ENCODE data around the gene DOK7.

The DOK7 gene

GRCh38 chr4:3470244-3471097 is 7.4 kb downstream of the DOK7 start:
- Histone ChIP-seq H3K27ac (ENCODE audit: low read length) (no peak overlapping the region), H3K4me2 (ENCODE audit: insufficient read depth, low read length) (no peak overlapping the region), H4K20me1 (ENCODE audit: insufficient read depth, low read length) (peaks cover 9% of the 10 kb centered on the region; the same call in 1 of the 2 replicates), H3K4me1 (ENCODE audit: insufficient read depth, low read length) (no peaks in the 10 kb centered on the region), H3K9ac (ENCODE audit: low read depth, low read length) (no peak overlapping the region), H3K4me3 (ENCODE audit: low read depth in 1 of 2, low read length in 2 of 2) (no peak overlapping the region), H2AFZ (ENCODE audit: low read depth, low read length) (no peak overlapping the region), H3K27me3 (ENCODE audit: insufficient read depth, low read length, poor library complexity) (no peaks in the 10 kb centered on the region), H3K79me2 (ENCODE audit: insufficient read depth, low read length) (no peaks in the 10 kb centered on the region), H3K9me3 (ENCODE audit: insufficient read depth, low read length, severe bottlenecking) (no peaks in the 10 kb centered on the region), H3K36me3 (ENCODE audit: insufficient read depth, low read length) (no peaks in the 10 kb centered on the region)
- ATAC-seq (ENCODE audit: insufficient read depth, low read depth): no peak
- DNase-seq: no peak
- TF ChIP-seq EZH2 (IDR thresholded peaks at IDR 0.05; ENCODE audit: borderline replicate concordance, low read depth, low read length, severe bottlenecking) (no peak), CTCF (IDR thresholded peaks at IDR 0.05; ENCODE audit: borderline replicate concordance, extremely low read depth, low read length, poor library complexity, severe bottlenecking) (no peak)

- no peaks in the 10 kb centered on the region for H3K27me3 ChIP-seq (ENCODE audit: insufficient read depth, low read length, poor library complexity)
- peaks cover 9% of the 10 kb centered on the region; the same call in 1 of the 2 replicates for H4K20me1 ChIP-seq (ENCODE audit: insufficient read depth, low read length)
- no peak overlapping the region for H3K27ac ChIP-seq (ENCODE audit: low read length)
- no peak for TF ChIP-seq EZH2 (IDR thresholded peaks at IDR 0.05; ENCODE audit: borderline replicate concordance, low read depth, low read length, severe bottlenecking)
- no peak for TF ChIP-seq CTCF (IDR thresholded peaks at IDR 0.05; ENCODE audit: borderline replicate concordance, extremely low read depth, low read length, poor library complexity, severe bottlenecking)
- no peak overlapping the region for H3K4me2 ChIP-seq (ENCODE audit: insufficient read depth, low read length)
- H2AFZ ChIP-seq (ENCODE audit: low read depth, low read length): no peak overlapping the region
- H3K9me3 ChIP-seq (ENCODE audit: insufficient read depth, low read length, severe bottlenecking): no peaks in the 10 kb centered on the region
- no peaks in the 10 kb centered on the region for H3K4me1 ChIP-seq (ENCODE audit: insufficient read depth, low read length)
- H3K79me2 ChIP-seq (ENCODE audit: insufficient read depth, low read length): no peaks in the 10 kb centered on the region
- H3K9ac ChIP-seq (ENCODE audit: low read depth, low read length): no peak overlapping the region
- H3K36me3 ChIP-seq (ENCODE audit: insufficient read depth, low read length): no peaks in the 10 kb centered on the region
- no peak for ATAC-seq (ENCODE audit: insufficient read depth, low read depth)
- H3K4me3 ChIP-seq (ENCODE audit: low read depth in 1 of 2, low read length in 2 of 2): no peak overlapping the region
- no peak for DNase-seq
These were observed 8.1 kb downstream of the DOK7 start for GRCh38 chr4:3471098-3471760.

GRCh38 chr4:3471886-3472285 is 8.8 kb downstream of the DOK7 start:
- H3K79me2 ChIP-seq (ENCODE audit: insufficient read depth, low read length): no peaks in the 10 kb centered on the region
- no peak for DNase-seq
- no peaks in the 10 kb centered on the region for H3K4me1 ChIP-seq (ENCODE audit: insufficient read depth, low read length)
- H3K4me3 ChIP-seq (ENCODE audit: low read depth in 1 of 2, low read length in 2 of 2): no peak overlapping the region
- ATAC-seq (ENCODE audit: insufficient read depth, low read depth): no peak
- peaks cover 9% of the 10 kb centered on the region; the same call in 1 of the 2 replicates for H4K20me1 ChIP-seq (ENCODE audit: insufficient read depth, low read length)
- H3K27me3 ChIP-seq (ENCODE audit: insufficient read depth, low read length, poor library complexity): no peaks in the 10 kb centered on the region
- H3K27ac ChIP-seq (ENCODE audit: low read length): no peak overlapping the region
- H3K9me3 ChIP-seq (ENCODE audit: insufficient read depth, low read length, severe bottlenecking): no peaks in the 10 kb centered on the region
- no peaks in the 10 kb centered on the region for H3K36me3 ChIP-seq (ENCODE audit: insufficient read depth, low read length)
- TF ChIP-seq CTCF (IDR thresholded peaks at IDR 0.05; ENCODE audit: borderline replicate concordance, extremely low read depth, low read length, poor library complexity, severe bottlenecking): no peak
- no peak for TF ChIP-seq EZH2 (IDR thresholded peaks at IDR 0.05; ENCODE audit: borderline replicate concordance, low read depth, low read length, severe bottlenecking)
- no peak overlapping the region for H3K4me2 ChIP-seq (ENCODE audit: insufficient read depth, low read length)
- no peak overlapping the region for H2AFZ ChIP-seq (ENCODE audit: low read depth, low read length)
- H3K9ac ChIP-seq (ENCODE audit: low read depth, low read length): no peak overlapping the region
